A673 (cell line): ENCODE data around the gene DIPK1B.

Source experiments
- EZH2 ChIP-seq: fragments of 200-600 bp; sonication (generic); IDR thresholded peaks from 2 replicates; pipeline ENCODE4 v1.6.1; 2017; ENCODE audit warnings: borderline replicate concordance, low read depth, mild to moderate bottlenecking, mixed read lengths, antibody characterized with exemption, low read length; ENCODE audit not compliant: poor library complexity, severe bottlenecking
- TF ChIP-seq, protein P1 (sequence below): fragments of 300-800, 200-600 bp; sonication (generic); conservative IDR thresholded peaks from 2 replicates; pipeline ENCODE4 v1.5.1; 2017; ENCODE audit warnings: low read depth, mild to moderate bottlenecking, antibody characterized with exemption, low read length, moderate library complexity, mixed read lengths

DNA sequence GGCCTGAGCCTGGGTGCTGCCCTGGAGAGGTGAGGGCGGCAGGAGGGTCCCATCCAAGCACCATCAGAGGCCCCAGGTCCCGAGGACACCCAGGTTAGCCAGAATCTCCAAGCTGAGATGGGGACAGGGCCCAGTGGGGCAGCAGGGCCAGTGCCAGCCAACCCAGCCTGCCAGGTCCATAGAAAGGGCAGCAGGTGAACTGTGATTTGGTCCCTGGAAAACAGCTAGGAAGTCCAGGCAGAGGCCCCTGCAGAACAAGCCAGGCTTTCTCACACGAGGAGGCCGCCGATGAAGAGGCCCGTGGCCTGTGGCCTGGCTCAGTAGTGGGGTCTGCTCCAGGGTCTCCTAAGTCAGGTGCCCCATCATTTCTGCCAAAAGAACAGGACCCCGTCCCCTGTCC lies 27.2 kb upstream of the DIPK1B start:
- TF ChIP-seq, protein P1, sequence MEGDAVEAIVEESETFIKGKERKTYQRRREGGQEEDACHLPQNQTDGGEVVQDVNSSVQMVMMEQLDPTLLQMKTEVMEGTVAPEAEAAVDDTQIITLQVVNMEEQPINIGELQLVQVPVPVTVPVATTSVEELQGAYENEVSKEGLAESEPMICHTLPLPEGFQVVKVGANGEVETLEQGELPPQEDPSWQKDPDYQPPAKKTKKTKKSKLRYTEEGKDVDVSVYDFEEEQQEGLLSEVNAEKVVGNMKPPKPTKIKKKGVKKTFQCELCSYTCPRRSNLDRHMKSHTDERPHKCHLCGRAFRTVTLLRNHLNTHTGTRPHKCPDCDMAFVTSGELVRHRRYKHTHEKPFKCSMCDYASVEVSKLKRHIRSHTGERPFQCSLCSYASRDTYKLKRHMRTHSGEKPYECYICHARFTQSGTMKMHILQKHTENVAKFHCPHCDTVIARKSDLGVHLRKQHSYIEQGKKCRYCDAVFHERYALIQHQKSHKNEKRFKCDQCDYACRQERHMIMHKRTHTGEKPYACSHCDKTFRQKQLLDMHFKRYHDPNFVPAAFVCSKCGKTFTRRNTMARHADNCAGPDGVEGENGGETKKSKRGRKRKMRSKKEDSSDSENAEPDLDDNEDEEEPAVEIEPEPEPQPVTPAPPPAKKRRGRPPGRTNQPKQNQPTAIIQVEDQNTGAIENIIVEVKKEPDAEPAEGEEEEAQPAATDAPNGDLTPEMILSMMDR, result no peak
- no peak for TF ChIP-seq EZH2
